ENCODE data around the gene HYAL2. TPM values are rescaled to one million over a fixed set of nuclear protein-coding genes. Genes with fewer than 3 reads are reported as not detected.
A peak's percentile ranks its signal among the peaks of the same experiment; 100 is the strongest.

The HYAL2 gene
- polyA plus RNA-seq, 1 donor = 37.2 TPM

DNA sequence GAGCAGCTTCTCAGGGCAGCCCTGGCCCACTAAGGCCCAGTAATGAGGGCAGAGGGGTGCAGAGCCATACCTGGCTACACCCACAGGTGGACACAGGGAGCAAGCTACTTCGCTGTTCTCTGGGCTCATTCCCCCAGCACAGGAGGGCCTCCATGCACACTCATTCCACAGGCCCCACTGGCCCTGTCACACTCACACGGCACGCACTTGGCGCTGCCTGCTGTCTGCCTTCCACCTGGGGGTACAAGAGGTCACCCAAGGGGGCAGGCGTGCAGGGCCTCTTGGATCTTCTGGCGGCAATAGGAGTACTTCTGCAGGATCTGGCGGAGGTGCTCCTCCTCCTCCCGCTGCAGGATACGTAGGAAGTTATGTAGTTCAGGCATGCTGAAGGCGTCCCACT, 7.8 kb upstream of the HYAL2 start:
- H3K9me3 ChIP-seq (ENCODE audit: control insufficient read depth, low read depth, low read length) = no peaks in the 10 kb centered on the region
- no peak for DNase-seq
- H3K4me1 ChIP-seq (ENCODE audit: control insufficient read depth, insufficient read depth, low read length) = peaks cover 21% of the 10 kb centered on the region
- no peak overlapping the region for H3K27ac ChIP-seq (ENCODE audit: low read length)
- no peak overlapping the region for H3K4me3 ChIP-seq (ENCODE audit: low read length)
- H3K27me3 ChIP-seq (ENCODE audit: control insufficient read depth, insufficient read depth, low read length) = no peaks in the 10 kb centered on the region
- H3K36me3 ChIP-seq (ENCODE audit: control insufficient read depth, insufficient read depth, low read length) = peaks cover 42% of the 10 kb centered on the region
- no CpG with 5 or more reads among the region's 10 CpGs for WGBS (ENCODE audit: insufficient coverage, low lambda C conversion rate)

DNA sequence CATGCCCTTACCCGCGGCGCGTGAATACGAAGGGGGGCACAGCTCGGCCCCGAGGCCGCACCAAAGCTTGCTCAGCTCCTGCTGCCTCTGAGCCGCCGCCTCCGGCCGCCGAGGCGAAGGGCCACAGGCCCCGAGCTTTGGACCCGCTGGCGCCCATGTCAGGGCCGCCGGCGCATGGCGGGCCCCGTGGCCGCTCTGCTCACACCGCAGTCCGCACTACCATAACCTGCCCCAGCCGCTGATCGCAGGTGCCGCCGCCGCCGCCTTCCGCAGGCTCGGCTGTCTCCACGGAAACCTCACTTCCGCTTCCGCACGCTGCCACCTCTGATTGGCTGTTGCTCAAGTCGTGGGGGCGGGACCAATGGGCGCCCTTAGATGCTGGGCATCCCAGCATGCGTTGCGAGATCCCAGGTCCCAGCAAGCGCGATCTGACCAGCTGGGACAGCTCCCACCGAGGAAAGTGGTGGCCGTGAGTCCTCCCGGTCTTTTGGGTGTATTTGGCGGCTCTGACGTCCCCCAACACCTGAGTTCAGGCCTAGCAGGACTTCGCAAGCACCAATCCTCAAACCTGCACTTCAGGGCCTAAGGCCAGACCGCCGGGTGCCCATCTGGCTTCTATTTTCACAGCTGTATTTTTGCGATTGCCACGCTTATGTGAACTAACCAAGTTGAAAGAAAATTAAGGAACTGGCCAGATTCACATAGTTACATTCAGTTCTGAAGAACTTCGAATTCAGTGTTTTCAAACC, 5.6 kb upstream of the HYAL2 start, which contains the start of gene TUSC2:
Gene TUSC2 (minus strand): TSS at position 281 of the 749 bp plus-strand sequence. CDS start 124 bp downstream, at position 157.
- Histone ChIP-seq H3K27ac (ENCODE audit: low read length) (peak within 1 kb of the TSS; percentile 83), H3K4me1 (ENCODE audit: control insufficient read depth, insufficient read depth, low read length) (peaks cover 30% of the 10 kb centered on the region), H3K4me3 (ENCODE audit: low read length) (peak within 1 kb of the TSS; percentile 89), H3K27me3 (ENCODE audit: control insufficient read depth, insufficient read depth, low read length) (no peaks in the 10 kb centered on the region), H3K9me3 (ENCODE audit: control insufficient read depth, low read depth, low read length) (no peaks in the 10 kb centered on the region), H3K36me3 (ENCODE audit: control insufficient read depth, insufficient read depth, low read length) (peaks cover 47% of the 10 kb centered on the region)
- peak; percentile 97 for DNase-seq
- WGBS (ENCODE audit: insufficient coverage, low lambda C conversion rate) = 50% methylated on average over 2 of the region's 55 CpGs

DNA sequence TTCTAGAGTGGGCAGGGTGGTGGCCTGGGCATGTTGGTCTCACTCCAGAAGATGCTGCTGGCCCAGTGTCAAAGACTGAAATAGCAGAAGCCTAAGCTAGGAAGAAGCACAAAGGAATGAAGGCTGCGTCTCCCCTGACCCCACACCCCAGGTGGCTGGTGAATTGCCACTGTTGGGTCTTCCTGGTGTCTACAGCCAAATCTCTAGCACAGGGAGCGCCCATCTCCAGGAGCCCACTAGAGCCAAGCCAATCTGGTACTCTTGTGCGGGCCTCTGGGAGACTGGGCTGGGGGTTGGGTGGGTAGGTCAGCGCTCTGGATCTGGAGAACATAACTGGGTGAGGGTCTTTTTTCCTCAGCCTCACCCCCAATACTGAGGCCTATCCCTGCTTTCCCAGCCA, 4.6 kb upstream of the HYAL2 start:
- no peak for DNase-seq
- Histone ChIP-seq H3K9me3 (ENCODE audit: control insufficient read depth, low read depth, low read length) (no peaks in the 10 kb centered on the region), H3K36me3 (ENCODE audit: control insufficient read depth, insufficient read depth, low read length) (peaks cover 45% of the 10 kb centered on the region), H3K27me3 (ENCODE audit: control insufficient read depth, insufficient read depth, low read length) (no peaks in the 10 kb centered on the region), H3K4me3 (ENCODE audit: low read length) (peak overlapping the region; percentile 89), H3K4me1 (ENCODE audit: control insufficient read depth, insufficient read depth, low read length) (peaks cover 40% of the 10 kb centered on the region), H3K27ac (ENCODE audit: low read length) (no peak overlapping the region)
- no CpG with 5 or more reads among the region's 4 CpGs for WGBS (ENCODE audit: insufficient coverage, low lambda C conversion rate)

DNA sequence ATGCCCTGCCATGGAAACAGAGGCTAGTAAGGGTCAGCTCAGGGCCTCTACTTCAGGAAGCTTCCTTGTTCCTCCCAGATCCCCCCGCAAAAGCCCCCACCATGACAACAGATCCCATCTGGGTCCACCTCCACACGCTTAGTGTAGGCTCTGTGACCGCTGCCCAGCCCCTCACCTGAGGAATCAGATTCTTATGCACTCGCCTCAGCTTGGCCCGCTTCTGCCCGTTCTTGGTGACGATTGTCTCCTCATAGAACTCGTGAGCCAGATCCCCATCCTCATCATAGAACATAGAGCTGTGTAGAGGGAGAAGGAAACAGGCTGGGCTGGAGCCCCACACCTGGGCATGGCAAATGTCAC, 3.6 kb upstream of the HYAL2 start:
- Histone ChIP-seq H3K36me3 (ENCODE audit: control insufficient read depth, insufficient read depth, low read length) (peaks cover 35% of the 10 kb centered on the region), H3K4me1 (ENCODE audit: control insufficient read depth, insufficient read depth, low read length) (peaks cover 43% of the 10 kb centered on the region), H3K4me3 (ENCODE audit: low read length) (no peak overlapping the region), H3K27me3 (ENCODE audit: control insufficient read depth, insufficient read depth, low read length) (no peaks in the 10 kb centered on the region), H3K27ac (ENCODE audit: low read length) (no peak overlapping the region), H3K9me3 (ENCODE audit: control insufficient read depth, low read depth, low read length) (no peaks in the 10 kb centered on the region)
- WGBS (ENCODE audit: insufficient coverage, low lambda C conversion rate) = no CpG with 5 or more reads among the region's 8 CpGs
- DNase-seq = no peak

- Histone ChIP-seq H3K27me3 (ENCODE audit: control insufficient read depth, insufficient read depth, low read length) (no peaks in the 10 kb centered on the region), H3K4me1 (ENCODE audit: control insufficient read depth, insufficient read depth, low read length) (peaks cover 43% of the 10 kb centered on the region), H3K4me3 (ENCODE audit: low read length) (no peak overlapping the region), H3K9me3 (ENCODE audit: control insufficient read depth, low read depth, low read length) (no peaks in the 10 kb centered on the region), H3K36me3 (ENCODE audit: control insufficient read depth, insufficient read depth, low read length) (peaks cover 30% of the 10 kb centered on the region), H3K27ac (ENCODE audit: low read length) (no peak overlapping the region)
- 100% methylated on average over 2 of the region's 11 CpGs for WGBS (ENCODE audit: insufficient coverage, low lambda C conversion rate)
- no peak for DNase-seq
Observed at GRCh38 chr3:50325497-50326181, 3.1 kb upstream of the HYAL2 start.

DNA sequence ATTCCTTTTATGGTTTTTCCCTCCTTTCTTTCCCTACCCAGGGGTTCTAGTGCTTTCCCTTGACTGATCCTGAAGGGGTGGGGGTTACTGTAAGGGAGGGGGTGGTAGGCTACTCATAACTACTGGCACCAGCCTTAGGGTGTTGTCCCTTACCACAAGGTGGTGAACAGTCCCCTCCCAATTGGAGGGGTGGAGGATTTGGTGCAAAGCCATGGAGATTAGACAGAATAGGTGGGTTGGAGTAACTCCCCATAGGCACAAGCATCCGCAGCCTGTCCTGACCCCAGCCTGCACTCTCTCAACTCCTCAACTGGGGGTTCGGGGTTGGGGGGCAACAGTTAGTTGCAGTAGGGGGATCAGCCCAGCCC, 2.6 kb upstream of the HYAL2 start:
- Histone ChIP-seq H3K9me3 (ENCODE audit: control insufficient read depth, low read depth, low read length) (no peaks in the 10 kb centered on the region), H3K27ac (ENCODE audit: low read length) (no peak overlapping the region), H3K36me3 (ENCODE audit: control insufficient read depth, insufficient read depth, low read length) (peaks cover 25% of the 10 kb centered on the region), H3K27me3 (ENCODE audit: control insufficient read depth, insufficient read depth, low read length) (no peaks in the 10 kb centered on the region), H3K4me3 (ENCODE audit: low read length) (no peak overlapping the region), H3K4me1 (ENCODE audit: control insufficient read depth, insufficient read depth, low read length) (peaks cover 47% of the 10 kb centered on the region)
- no CpG with 5 or more reads among the region's 2 CpGs for WGBS (ENCODE audit: insufficient coverage, low lambda C conversion rate)
- DNase-seq = no peak

- Histone ChIP-seq H3K9me3 (ENCODE audit: control insufficient read depth, low read depth, low read length) (no peaks in the 10 kb centered on the region), H3K4me1 (ENCODE audit: control insufficient read depth, insufficient read depth, low read length) (peaks cover 52% of the 10 kb centered on the region), H3K36me3 (ENCODE audit: control insufficient read depth, insufficient read depth, low read length) (peaks cover 23% of the 10 kb centered on the region), H3K27ac (ENCODE audit: low read length) (peak overlapping the region; percentile 94), H3K27me3 (ENCODE audit: control insufficient read depth, insufficient read depth, low read length) (no peaks in the 10 kb centered on the region), H3K4me3 (ENCODE audit: low read length) (no peak overlapping the region)
- WGBS (ENCODE audit: insufficient coverage, low lambda C conversion rate) = no CpG with 5 or more reads among the region's 4 CpGs
- peak; percentile 86 to 88 for DNase-seq
Observed at GRCh38 chr3:50324351-50325112, 2.0 kb upstream of the HYAL2 start.

DNA sequence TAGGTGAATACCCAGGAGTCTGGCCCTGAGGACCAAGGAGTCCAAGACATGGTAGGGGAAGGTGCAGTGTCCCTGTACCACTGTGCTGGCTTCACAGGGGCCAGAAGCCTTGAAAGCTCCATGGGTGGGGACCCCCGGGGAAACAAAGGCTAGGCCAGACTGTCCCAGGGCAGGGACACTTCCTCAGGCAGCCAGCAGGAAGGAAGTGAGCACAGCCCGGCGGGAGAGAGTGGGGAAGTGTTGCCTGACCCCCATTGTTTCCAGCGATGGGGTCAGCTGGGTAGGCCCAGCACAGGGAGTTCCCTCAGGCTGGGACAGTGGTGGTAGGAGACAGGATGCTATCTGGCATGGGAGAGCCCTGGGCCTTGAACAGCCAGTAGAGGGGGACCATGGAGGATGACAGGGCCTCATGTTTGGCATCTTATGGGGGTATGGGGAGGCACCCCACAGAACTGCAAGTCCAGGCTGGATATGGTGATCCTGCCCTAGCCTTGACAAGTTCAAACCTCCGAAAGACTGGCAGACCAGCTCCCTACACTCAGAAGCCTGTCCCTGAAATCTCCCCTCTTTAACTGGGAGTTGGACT, 1.2 kb upstream of the HYAL2 start:
- Histone ChIP-seq H3K36me3 (ENCODE audit: control insufficient read depth, insufficient read depth, low read length) (peaks cover 27% of the 10 kb centered on the region), H3K27me3 (ENCODE audit: control insufficient read depth, insufficient read depth, low read length) (no peaks in the 10 kb centered on the region), H3K4me1 (ENCODE audit: control insufficient read depth, insufficient read depth, low read length) (peaks cover 60% of the 10 kb centered on the region), H3K27ac (ENCODE audit: low read length) (peak overlapping the region; percentile 94), H3K9me3 (ENCODE audit: control insufficient read depth, low read depth, low read length) (no peaks in the 10 kb centered on the region), H3K4me3 (ENCODE audit: low read length) (no peak overlapping the region)
- no peak for DNase-seq
- no CpG with 5 or more reads among the region's 5 CpGs for WGBS (ENCODE audit: insufficient coverage, low lambda C conversion rate)

GRCh38 chr3:50323092-50323600, 601 bp upstream of the HYAL2 start:
- no peak overlapping the region for H3K4me3 ChIP-seq (ENCODE audit: low read length)
- peaks cover 60% of the 10 kb centered on the region for H3K4me1 ChIP-seq (ENCODE audit: control insufficient read depth, insufficient read depth, low read length)
- H3K36me3 ChIP-seq (ENCODE audit: control insufficient read depth, insufficient read depth, low read length) = peaks cover 32% of the 10 kb centered on the region
- no peaks in the 10 kb centered on the region for H3K27me3 ChIP-seq (ENCODE audit: control insufficient read depth, insufficient read depth, low read length)
- no peaks in the 10 kb centered on the region for H3K9me3 ChIP-seq (ENCODE audit: control insufficient read depth, low read depth, low read length)
- peak overlapping the region; percentile 94 for H3K27ac ChIP-seq (ENCODE audit: low read length)
- DNase-seq = peak in 1 of 2 donors; percentile 34
- WGBS (ENCODE audit: insufficient coverage, low lambda C conversion rate) = no CpG with 5 or more reads among the region's 4 CpGs

DNA sequence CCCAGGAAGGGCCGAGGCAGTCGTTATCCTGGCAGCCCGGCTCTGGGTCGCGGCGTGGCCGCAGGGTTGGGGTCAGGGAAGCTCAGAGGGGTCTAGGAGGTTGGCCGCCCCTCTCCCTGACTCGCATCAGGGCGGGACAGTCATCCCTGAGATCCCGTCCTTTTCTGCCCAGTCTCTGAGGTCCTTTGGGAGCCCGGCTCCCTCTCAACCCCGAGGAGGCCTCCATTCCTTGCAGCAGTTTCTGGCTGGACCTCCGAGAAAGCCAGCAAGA, 495 bp downstream of the HYAL2 start:
- no peak for DNase-seq
- H3K4me3 ChIP-seq (ENCODE audit: low read length) = peak overlapping the region; percentile 71
- H3K27me3 ChIP-seq (ENCODE audit: control insufficient read depth, insufficient read depth, low read length) = no peaks in the 10 kb centered on the region
- H3K36me3 ChIP-seq (ENCODE audit: control insufficient read depth, insufficient read depth, low read length) = peaks cover 43% of the 10 kb centered on the region
- peaks cover 70% of the 10 kb centered on the region for H3K4me1 ChIP-seq (ENCODE audit: control insufficient read depth, insufficient read depth, low read length)
- WGBS (ENCODE audit: insufficient coverage, low lambda C conversion rate) = no CpG with 5 or more reads among the region's 14 CpGs
- H3K9me3 ChIP-seq (ENCODE audit: control insufficient read depth, low read depth, low read length) = no peaks in the 10 kb centered on the region
- peak overlapping the region; percentile 94 for H3K27ac ChIP-seq (ENCODE audit: low read length)

All from large intestine (tissue), 3 donors.